K562 (cell line): ENCODE data around the gene FAAP24. TPM values are rescaled to one million over a fixed set of nuclear protein-coding genes. Genes with fewer than 3 reads are reported as not detected.

ENCODE experiments used
- ATAC-seq: fragments of 200-7000 bp; cut with Tn5 transposase; 3 replicates; pipeline ENCODE4 v1.9.1; 2020; ENCODE audit warnings: moderate library complexity
- BruUV-seq: library from RNA; stranded (reverse); fragments of 400-500 nt; replicated peaks from 2 replicates; lab custom pipeline; 2021; lab: Mats Ljungman, UMichigan
- CTCF ChIA-PET: fragments of 300-600 bp; formaldehyde crosslinking; extraction: SDS; loops from one replicate; lab custom pipeline; 2021; ENCODE audit warnings: low intra/inter-chr PET ratio; lab: Yijun Ruan, JAX
- POLR2A ChIA-PET: fragments of 300-600, 350-650 bp; sonication (Branson Sonifier 250); formaldehyde crosslinking; extraction: SDS; loops from one replicate; lab custom pipeline; 2021; ENCODE audit warnings: antibody characterized with exemption, inconsistent platforms; lab: Yijun Ruan, JAX
- DNase-seq, 4 experiments: peaks; one replicate each; pipeline versions ENCODE4 v3.0.0 to v3.0.0-alpha.2; 2011 to 2018; ENCODE audit warnings: low spot score in 3 of 4, mixed read lengths in 3 of 4; ENCODE audit errors: extremely low read depth in 1 of 4
- FAIRE-seq: peaks from 2 replicates; lab custom pipeline; 2011; peaks lifted over from hg19 to GRCh38; lab: Jason Lieb, UNC
- H2AFZ ChIP-seq: 2 replicates; pipeline ENCODE4 v1.6.0; 2011; ENCODE audit warnings: low read depth, low read length, control low read depth, inconsistent platforms
- H3K27ac ChIP-seq: fragments of 200-600 bp; 3 replicates; pipeline ENCODE4 v1.8.0; 2011; ENCODE audit warnings: low read depth, mild to moderate bottlenecking, control low read depth, inconsistent platforms, low read length, moderate library complexity, mixed read lengths; ENCODE audit errors: extremely low read depth
- H3K27me3 ChIP-seq, 2 experiments: fragments of 300-600 bp in 1 of 2; 2 replicates in 1 of 2; 3 replicates in 1 of 2; pipeline versions ENCODE4 v1.6.0 to v1.8.0; 2011; ENCODE audit warnings: inconsistent platforms in 2 of 2, low read length in 2 of 2, mild to moderate bottlenecking in 1 of 2, mixed read lengths in 1 of 2, moderate library complexity in 1 of 2; ENCODE audit not compliant: control insufficient read depth in 2 of 2, insufficient read depth in 2 of 2
- H3K36me3 ChIP-seq: fragments of 300-600 bp; 3 replicates; pipeline ENCODE4 v1.8.0; 2011; ENCODE audit warnings: mild to moderate bottlenecking, low read length, inconsistent platforms; ENCODE audit not compliant: control insufficient read depth, insufficient read depth
- H3K4me1 ChIP-seq, 2 experiments: fragments of 200-600 bp in 1 of 2; replicated peaks in 1 of 2; 2 replicates in 1 of 2; 3 replicates in 1 of 2; pipeline versions ENCODE4 v1.5.1 to v1.8.0; 2011; ENCODE audit warnings: inconsistent platforms in 2 of 2, low read length in 2 of 2, mild to moderate bottlenecking in 1 of 2, mixed read lengths in 1 of 2, moderate library complexity in 1 of 2; ENCODE audit not compliant: control insufficient read depth in 2 of 2, insufficient read depth in 2 of 2
- H3K4me2 ChIP-seq: 2 replicates; pipeline ENCODE4 v1.6.1; 2011; ENCODE audit warnings: low read length, control low read depth, inconsistent platforms, mixed read lengths; ENCODE audit not compliant: insufficient read depth
- H3K4me3 ChIP-seq: fragments of 200-600 bp; sonication (generic), shearing (Covaris generic); 2 replicates; pipeline ENCODE4 v1.5.1; 2016; ENCODE audit warnings: control low read depth, inconsistent platforms
- H3K79me2 ChIP-seq: fragments of 200-600 bp; 3 replicates; pipeline ENCODE4 v1.8.0; 2011; ENCODE audit warnings: low read length, inconsistent platforms; ENCODE audit not compliant: control insufficient read depth, insufficient read depth
- H3K9ac ChIP-seq, 2 experiments: 2 replicates each; pipeline versions ENCODE4 v1.6.0 to v1.6.1; 2011; ENCODE audit warnings: low read depth in 2 of 2, low read length in 2 of 2, control low read depth in 1 of 2, inconsistent platforms in 1 of 2, mild to moderate bottlenecking in 1 of 2, mixed read lengths in 1 of 2; ENCODE audit not compliant: insufficient read depth in 1 of 2
- H3K9me1 ChIP-seq: one replicate; pipeline ENCODE4 v1.6.0; 2011; ENCODE audit warnings: inconsistent platforms, mild to moderate bottlenecking, low read length, moderate library complexity; ENCODE audit not compliant: control insufficient read depth, insufficient read depth
- H3K9me3 ChIP-seq: replicated peaks from 2 replicates; pipeline ENCODE4 v1.5.1; 2011; ENCODE audit warnings: low read depth, low read length, inconsistent platforms; ENCODE audit not compliant: control insufficient read depth, insufficient read depth
- H4K20me1 ChIP-seq: replicated peaks from 2 replicates; pipeline ENCODE4 v1.6.1; 2011; ENCODE audit warnings: low read length, inconsistent platforms, mixed read lengths; ENCODE audit not compliant: control insufficient read depth, insufficient read depth
- CAMTA2 ChIP-seq: fragments of 250-450 bp; sonication (Bioruptor Pico); conservative IDR thresholded peaks from 2 replicates; pipeline ENCODE4 v1.5.1; 2022
- CHD4 ChIP-seq: fragments of 200-600 bp; sonication (generic); IDR thresholded peaks from 3 replicates; pipeline ENCODE4 v1.6.1; 2012; ENCODE audit warnings: low read depth, mild to moderate bottlenecking, mixed read lengths, low read length, inconsistent platforms; ENCODE audit not compliant: insufficient read depth, insufficient replicate concordance, poor library complexity, severe bottlenecking
- RBFOX2 ChIP-seq: fragments of 200-400 bp; formaldehyde crosslinking; IDR thresholded peaks from 2 replicates; pipeline ENCODE4 v1.6.1; 2017; ENCODE audit warnings: low read depth, mild to moderate bottlenecking, low read length, moderate library complexity
- TCF7 ChIP-seq: sonication (generic); IDR thresholded peaks from 2 replicates; pipeline ENCODE4 v1.6.1; 2016; ENCODE audit warnings: antibody characterized with exemption, borderline replicate concordance
- TEAD4 ChIP-seq, 2 experiments: sonication (generic) in 1 of 2; formaldehyde crosslinking in 1 of 2; IDR thresholded peaks; 2 replicates each; pipeline versions ENCODE4 v1.6.1 to v1.8.0; 2012 to 2022; ENCODE audit warnings: borderline replicate concordance in 1 of 2, inconsistent platforms in 1 of 2, low read length in 1 of 2, mild to moderate bottlenecking in 1 of 2, missing genetic modification reagents in 1 of 2
- ZFP30 ChIP-seq: fragments of 250-450 bp; sonication (Bioruptor Pico); IDR thresholded peaks from 2 replicates; pipeline ENCODE4 v1.8.0; 2022; ENCODE audit warnings: moderate library complexity, mild to moderate bottlenecking, inconsistent platforms, borderline replicate concordance
- WGBS: fragments of 100-300 bp; shearing (Covaris generic); methylation state at CpG from one replicate; pipeline ENCODE4 v1.1.6; 2016; ENCODE audit warnings: low coverage, mixed read lengths; ENCODE audit not compliant: insufficient coverage; ENCODE audit errors: missing lambda C conversion rate; 5-methylcytosine and 5-hydroxymethylcytosine counted together
- in situ Hi-C: fragments of 300-500 bp; cut with MboI; formaldehyde crosslinking; loops from 4 replicates; pipeline ENCODE4 v1.15.0; 2018; ENCODE audit warnings: inconsistent platforms, mixed read lengths
- intact Hi-C: fragments of 100-400 bp; cut with micrococcal nuclease; formaldehyde crosslinking; loops from 2 replicates; pipeline ENCODE4 v1.14.2; 2022
- polyA plus RNA-seq, 8 experiments: library from polyadenylated mRNA; depleted of rRNA in 4 of 8; stranded (reverse) in 5 of 8; unstranded in 3 of 8; fragments of >200 nt; fragmentation: Nextera tagmentation in 2 of 8; fragmentation: Illumina TruSeq in 1 of 8; extraction: Ambion mirVana in 2 of 8; extraction: Trizol in 1 of 8; gene quantifications; 2 replicates each; pipeline versions ENCODE4 v1.2.1 to v1.2.3, GENCODE V29; 2011 to 2014; ENCODE audit warnings: inconsistent platforms in 1 of 8, missing spikeins in 1 of 8
- total RNA-seq, 7 experiments: library from RNA; depleted of rRNA in 6 of 7; stranded (reverse); fragments of >200 nt in 6 of 7; fragmentation: Illumina TruSeq in 2 of 7; extraction: Trizol in 2 of 7; gene quantifications; 2 replicates each; pipeline versions ENCODE4 v1.2.1 to v1.2.3, GENCODE V29; 2011 to 2021; ENCODE audit warnings: low replicate concordance in 1 of 7
- TF ChIP-seq, protein P1 (sequence below), 3 experiments: IDR thresholded peaks in 2 of 3; conservative IDR thresholded peaks in 1 of 3; 2 replicates each; pipeline ENCODE4 v1.5.1; 2011 to 2012; ENCODE audit warnings: low read length in 3 of 3, mild to moderate bottlenecking in 3 of 3, control low read depth in 2 of 3, improper control_type of control experiment in 1 of 3, inconsistent platforms in 1 of 3, low read depth in 1 of 3, mixed read lengths in 1 of 3, moderate library complexity in 1 of 3; ENCODE audit not compliant: insufficient read depth in 2 of 3
- TF ChIP-seq, protein P2 (sequence below): IDR thresholded peaks from 2 replicates; pipeline ENCODE4 v1.6.1; 2011; ENCODE audit not compliant: insufficient read length; ENCODE audit errors: extremely low read depth
- TF ChIP-seq, protein P3 (sequence below): fragments of 250-450 bp; sonication (Bioruptor Pico); IDR thresholded peaks from 2 replicates; pipeline ENCODE4 v1.4.0; 2020; ENCODE audit warnings: mild to moderate bottlenecking, moderate library complexity

The FAAP24 gene
- total and polyA plus RNA-seq, 9 of the 15 experiments (the other 6 are each of a cell fraction or from before 2014, with no cell fraction given): 4.6 to 21.6 (median 8.2) TPM

DNA sequence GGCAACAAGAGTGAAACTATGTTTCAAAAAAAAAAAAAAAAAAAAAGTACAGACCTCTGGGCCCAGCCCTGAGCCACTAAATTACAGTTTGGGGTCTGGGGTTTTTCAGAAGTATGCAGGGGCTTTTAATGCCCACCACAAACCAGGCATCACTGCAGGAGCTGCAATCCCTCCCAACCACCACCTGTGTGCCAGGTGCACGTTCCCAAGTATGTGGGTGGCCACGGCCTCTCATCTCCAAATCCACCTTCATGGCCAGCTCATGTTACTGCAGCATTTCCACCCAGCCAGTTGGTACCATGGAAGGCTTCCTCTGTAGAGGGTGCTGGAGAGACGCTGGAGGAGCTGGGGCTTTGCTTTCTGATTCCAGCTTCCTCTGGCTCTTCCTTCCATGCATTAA lies 26.8 kb upstream of the FAAP24 start:
- Histone ChIP-seq H3K9me3 (no peaks in the 10 kb centered on the region), H4K20me1 (no peaks in the 10 kb centered on the region), H3K9me1 (no peaks in the 10 kb centered on the region), H3K27ac (no peak overlapping the region), H2AFZ (no peak overlapping the region), H3K9ac (no peak overlapping the region), H3K4me1 (no peaks in the 10 kb centered on the region), H3K27me3 (no peaks in the 10 kb centered on the region; a peak in 1 of 5 replicates)
- DNase-seq (no peak), ATAC-seq (peak; percentile 47; the same call in 1 of the 3 replicates), FAIRE-seq (no peak)
- CTCF ChIA-PET: no interaction called here
- in situ Hi-C loops: no loop called here
- POLR2A ChIA-PET: interaction anchor here (0.6 to 1.2 kb wide), 2 partner anchors 13 to 482 kb away, joined by 3 to 4 read pairs; no protein-coding TSS in a partner anchor
- TF ChIP-seq, protein P1, sequence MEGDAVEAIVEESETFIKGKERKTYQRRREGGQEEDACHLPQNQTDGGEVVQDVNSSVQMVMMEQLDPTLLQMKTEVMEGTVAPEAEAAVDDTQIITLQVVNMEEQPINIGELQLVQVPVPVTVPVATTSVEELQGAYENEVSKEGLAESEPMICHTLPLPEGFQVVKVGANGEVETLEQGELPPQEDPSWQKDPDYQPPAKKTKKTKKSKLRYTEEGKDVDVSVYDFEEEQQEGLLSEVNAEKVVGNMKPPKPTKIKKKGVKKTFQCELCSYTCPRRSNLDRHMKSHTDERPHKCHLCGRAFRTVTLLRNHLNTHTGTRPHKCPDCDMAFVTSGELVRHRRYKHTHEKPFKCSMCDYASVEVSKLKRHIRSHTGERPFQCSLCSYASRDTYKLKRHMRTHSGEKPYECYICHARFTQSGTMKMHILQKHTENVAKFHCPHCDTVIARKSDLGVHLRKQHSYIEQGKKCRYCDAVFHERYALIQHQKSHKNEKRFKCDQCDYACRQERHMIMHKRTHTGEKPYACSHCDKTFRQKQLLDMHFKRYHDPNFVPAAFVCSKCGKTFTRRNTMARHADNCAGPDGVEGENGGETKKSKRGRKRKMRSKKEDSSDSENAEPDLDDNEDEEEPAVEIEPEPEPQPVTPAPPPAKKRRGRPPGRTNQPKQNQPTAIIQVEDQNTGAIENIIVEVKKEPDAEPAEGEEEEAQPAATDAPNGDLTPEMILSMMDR (IDR thresholded peaks at IDR 0.05 in 2 of 3, conservative IDR thresholded peaks at IDR 0.05 in 1 of 3; ENCODE audit: insufficient read depth in 2 of 3, low read depth in 1 of 3, low read length in 3 of 3): peak in 2 of 3 experiments; percentile 10 to 29; a peak in 3 of 6 replicates
- TF ChIP-seq CHD4: no peak
- TF ChIP-seq, all 486 proteins: peak for 1
- 19% methylated on average over 3 of the region's 3 CpGs for WGBS
- intact Hi-C loops: no loop called here
- Histone ChIP-seq H3K4me2 (no peak overlapping the region), H3K79me2 (no peaks in the 10 kb centered on the region), H3K4me3 (no peak overlapping the region), H3K36me3 (no peaks in the 10 kb centered on the region)
- BruUV-seq: no TSS peak

DNA sequence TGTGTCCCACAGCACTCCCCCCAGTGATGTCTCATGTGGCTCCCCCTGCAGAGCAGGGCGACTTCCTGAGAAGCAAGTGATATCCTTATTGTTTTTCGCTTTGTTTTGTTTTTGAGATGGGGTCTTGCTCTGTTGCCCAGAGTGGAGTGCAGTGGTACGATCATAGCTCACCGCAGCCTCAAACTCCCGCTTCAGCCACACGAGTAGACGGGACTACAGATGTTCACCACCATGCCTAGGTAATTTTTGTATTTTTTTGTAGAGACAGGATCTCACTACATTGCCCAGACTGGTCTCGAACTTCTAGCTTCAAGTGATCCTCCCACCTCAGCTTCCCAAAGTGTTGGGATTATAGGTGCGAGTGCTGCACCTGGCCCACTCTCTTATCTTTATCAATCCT lies 5.3 kb upstream of the FAAP24 start:
- 47% methylated on average over 9 of the region's 9 CpGs for WGBS
- no peak overlapping the region for H3K4me3 ChIP-seq
- POLR2A ChIA-PET: interaction anchor here (0.6 kb wide), 1 partner anchor 61 kb away, joined by 3 read pairs; no protein-coding TSS in a partner anchor
- H3K27me3 ChIP-seq: no peaks in the 10 kb centered on the region
- peaks cover 0 to 15% of the 10 kb centered on the region in 2 experiments; a peak in 4 of 5 replicates for H3K4me1 ChIP-seq
- H4K20me1 ChIP-seq: no peaks in the 10 kb centered on the region
- H3K27ac ChIP-seq: no peak overlapping the region
- H3K4me2 ChIP-seq: no peak overlapping the region
- no TSS peak for BruUV-seq
- FAIRE-seq (no peak), DNase-seq (no peak), ATAC-seq (no peak)
- intact Hi-C loops (no loop called here), in situ Hi-C loops (no loop called here)
- H3K9me3 ChIP-seq: no peaks in the 10 kb centered on the region
- H3K79me2 ChIP-seq: peaks cover 6% of the 10 kb centered on the region
- CTCF ChIA-PET: no interaction called here
- no peak overlapping the region for H2AFZ ChIP-seq
- H3K36me3 ChIP-seq: no peaks in the 10 kb centered on the region
- no peak overlapping the region for H3K9ac ChIP-seq
- H3K9me1 ChIP-seq: no peaks in the 10 kb centered on the region
- TF ChIP-seq ZFP30 (CRISPR knock-in tag) (no peak), TEAD4 (IDR thresholded peaks at IDR 0.05; ENCODE audit: low read length) (no peak), TEAD4 (CRISPR knock-in tag; IDR thresholded peaks at IDR 0.05; ENCODE audit: borderline replicate concordance) (no peak), CAMTA2 (CRISPR knock-in tag) (no peak), RBFOX2 (no peak), TCF7 (no peak)
- TF ChIP-seq, protein P2, sequence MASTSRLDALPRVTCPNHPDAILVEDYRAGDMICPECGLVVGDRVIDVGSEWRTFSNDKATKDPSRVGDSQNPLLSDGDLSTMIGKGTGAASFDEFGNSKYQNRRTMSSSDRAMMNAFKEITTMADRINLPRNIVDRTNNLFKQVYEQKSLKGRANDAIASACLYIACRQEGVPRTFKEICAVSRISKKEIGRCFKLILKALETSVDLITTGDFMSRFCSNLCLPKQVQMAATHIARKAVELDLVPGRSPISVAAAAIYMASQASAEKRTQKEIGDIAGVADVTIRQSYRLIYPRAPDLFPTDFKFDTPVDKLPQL: no peak
- TF ChIP-seq, protein P3, sequence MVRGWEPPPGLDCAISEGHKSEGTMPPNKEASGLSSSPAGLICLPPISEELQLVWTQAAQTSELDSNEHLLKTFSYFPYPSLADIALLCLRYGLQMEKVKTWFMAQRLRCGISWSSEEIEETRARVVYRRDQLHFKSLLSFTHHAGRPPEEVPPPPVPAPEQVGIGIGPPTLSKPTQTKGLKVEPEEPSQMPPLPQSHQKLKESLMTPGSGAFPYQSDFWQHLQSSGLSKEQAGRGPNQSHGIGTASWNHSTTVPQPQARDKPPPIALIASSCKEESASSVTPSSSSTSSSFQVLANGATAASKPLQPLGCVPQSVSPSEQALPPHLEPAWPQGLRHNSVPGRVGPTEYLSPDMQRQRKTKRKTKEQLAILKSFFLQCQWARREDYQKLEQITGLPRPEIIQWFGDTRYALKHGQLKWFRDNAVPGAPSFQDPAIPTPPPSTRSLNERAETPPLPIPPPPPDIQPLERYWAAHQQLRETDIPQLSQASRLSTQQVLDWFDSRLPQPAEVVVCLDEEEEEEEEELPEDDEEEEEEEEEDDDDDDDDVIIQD (CRISPR knock-in tag): no peak
